ENCODE measurements around the gene DPP4. TPM values are rescaled to one million over a fixed set of nuclear protein-coding genes. Genes with fewer than 3 reads are reported as not detected.

Gene DPP4
- total and polyA plus RNA-seq, 2 experiments from 2014 or later, result 149 to 218 TPM

- Histone ChIP-seq H3K9me3 (ENCODE audit: low read depth) (no peaks in the 10 kb centered on the region), H3K4me1 (ENCODE audit: insufficient read depth) (no peaks in the 10 kb centered on the region)
- 75% methylated on average over 1 of the region's 1 CpG for WGBS (ENCODE audit: low lambda C conversion rate, missing lambda C conversion rate)
Measured at GRCh38 chr2:161983866-161984265, 90.1 kb downstream of the DPP4 start.

GRCh38 chr2:161983331-161983651 is 90.7 kb downstream of the DPP4 start:
- peak overlapping the region; percentile 36 for H3K4me2 ChIP-seq
- H3K9me3 ChIP-seq (ENCODE audit: low read depth), result no peaks in the 10 kb centered on the region
- H3K9me2 ChIP-seq (replicated peaks; ENCODE audit: insufficient read depth), result no peaks in the 10 kb centered on the region
- H3K4me3 ChIP-seq, result no peak overlapping the region
- no peaks in the 10 kb centered on the region for H3K79me2 ChIP-seq
- H3K27me3 ChIP-seq, result no peaks in the 10 kb centered on the region
- no peak overlapping the region for H2AFZ ChIP-seq
- TF ChIP-seq EZH2phosphoT487 (IDR thresholded peaks at IDR 0.05; ENCODE audit: low read depth, severe bottlenecking, unreplicated experiment), result no peak
- no peak for TF ChIP-seq EZH2 (IDR thresholded peaks at IDR 0.05; ENCODE audit: borderline replicate concordance)
- TF ChIP-seq CTCF (IDR thresholded peaks at IDR 0.05; ENCODE audit: poor library complexity), result no peak
- no peaks in the 10 kb centered on the region for H4K20me1 ChIP-seq (ENCODE audit: insufficient read depth, poor library complexity, severe bottlenecking)
- no peak for DNase-seq (ENCODE audit: low spot score)
- no peaks in the 10 kb centered on the region for H3K4me1 ChIP-seq (ENCODE audit: insufficient read depth)
- no peaks in the 10 kb centered on the region for H3K36me3 ChIP-seq (replicated peaks; ENCODE audit: insufficient read depth, low read depth)
- 15% methylated on average over 1 of the region's 1 CpG for WGBS (ENCODE audit: low lambda C conversion rate, missing lambda C conversion rate)
- no peak overlapping the region for H3K27ac ChIP-seq

More at GRCh38 chr2:161983866-161984265, 90.1 kb downstream of the DPP4 start:
- Histone ChIP-seq H4K20me1 (ENCODE audit: insufficient read depth, poor library complexity, severe bottlenecking) (no peaks in the 10 kb centered on the region), H3K27ac (no peak overlapping the region), H3K4me2 (no peak overlapping the region), H3K36me3 (replicated peaks; ENCODE audit: insufficient read depth, low read depth) (no peaks in the 10 kb centered on the region), H2AFZ (no peak overlapping the region), H3K4me3 (no peak overlapping the region), H3K79me2 (no peaks in the 10 kb centered on the region), H3K27me3 (no peaks in the 10 kb centered on the region), H3K9me2 (replicated peaks; ENCODE audit: insufficient read depth) (no peaks in the 10 kb centered on the region)
- TF ChIP-seq EZH2 (IDR thresholded peaks at IDR 0.05; ENCODE audit: borderline replicate concordance) (no peak), EZH2phosphoT487 (IDR thresholded peaks at IDR 0.05; ENCODE audit: low read depth, severe bottlenecking, unreplicated experiment) (no peak), CTCF (IDR thresholded peaks at IDR 0.05; ENCODE audit: poor library complexity) (no peak)
- no peak for DNase-seq (ENCODE audit: low spot score)

GRCh38 chr2:161982548-161983330 is 91.3 kb downstream of the DPP4 start:
- Histone ChIP-seq H3K9me3 (ENCODE audit: low read depth) (no peaks in the 10 kb centered on the region), H3K79me2 (no peaks in the 10 kb centered on the region), H4K20me1 (ENCODE audit: insufficient read depth, poor library complexity, severe bottlenecking) (no peaks in the 10 kb centered on the region), H3K27ac (no peak overlapping the region), H3K36me3 (replicated peaks; ENCODE audit: insufficient read depth, low read depth) (no peaks in the 10 kb centered on the region), H2AFZ (no peak overlapping the region), H3K4me2 (peak overlapping the region; percentile 36), H3K4me3 (no peak overlapping the region), H3K4me1 (ENCODE audit: insufficient read depth) (no peaks in the 10 kb centered on the region), H3K9me2 (replicated peaks; ENCODE audit: insufficient read depth) (no peaks in the 10 kb centered on the region), H3K27me3 (no peaks in the 10 kb centered on the region)
- TF ChIP-seq EZH2 (IDR thresholded peaks at IDR 0.05; ENCODE audit: borderline replicate concordance) (no peak), CTCF (IDR thresholded peaks at IDR 0.05; ENCODE audit: poor library complexity) (no peak), EZH2phosphoT487 (IDR thresholded peaks at IDR 0.05; ENCODE audit: low read depth, severe bottlenecking, unreplicated experiment) (no peak)
- no peak for DNase-seq (ENCODE audit: low spot score)
- WGBS (ENCODE audit: low lambda C conversion rate, missing lambda C conversion rate), result 79% methylated on average over 7 of the region's 7 CpGs
